Kidney (tissue), 14 donors: ENCODE measurements around the gene ROCK2. TPM values are rescaled to one million over a fixed set of nuclear protein-coding genes. Genes with fewer than 3 reads are reported as not detected.

Experiments
- DNase-seq, 5 donors: peaks; one replicate each; pipeline ENCODE4 v3.0.0-alpha.2; 2013 to 2020
- FAIRE-seq: peaks from 2 replicates; lab custom pipeline; 2012; peaks lifted over from hg19 to GRCh38; lab: Jason Lieb, UNC
- H3K27ac ChIP-seq, 2 donors: one replicate each; pipeline ENCODE4 v1.7.0; 2013; ENCODE audit warnings: low read depth in 2 of 2, low read length in 2 of 2, inconsistent platforms in 1 of 2
- H3K27me3 ChIP-seq: one replicate; pipeline ENCODE4 v1.7.1; 2013; ENCODE audit warnings: low read length, inconsistent platforms; ENCODE audit not compliant: control insufficient read depth, insufficient read depth
- H3K36me3 ChIP-seq, 3 donors: one replicate each; pipeline versions ENCODE4 v1.7.0 to v1.7.1; 2013; ENCODE audit warnings: low read length in 3 of 3, control low read depth in 1 of 3, inconsistent platforms in 1 of 3; ENCODE audit not compliant: insufficient read depth in 3 of 3, control insufficient read depth in 2 of 3
- H3K4me1 ChIP-seq, 3 donors: one replicate each; pipeline versions ENCODE4 v1.7.0 to v1.7.1; 2013; ENCODE audit warnings: low read length in 3 of 3, inconsistent platforms in 1 of 3, low read depth in 1 of 3; ENCODE audit not compliant: control insufficient read depth in 2 of 3, insufficient read depth in 2 of 3
- H3K4me3 ChIP-seq, 3 donors: one replicate each; pipeline versions ENCODE4 v1.7.0 to v1.8.1; 2013; ENCODE audit warnings: low read length in 3 of 3, control low read depth in 1 of 3, inconsistent platforms in 1 of 3
- H3K9ac ChIP-seq, 3 donors: one replicate each; pipeline versions ENCODE4 v1.7.0 to v1.7.1; 2013; ENCODE audit warnings: low read length in 3 of 3, control low read depth in 1 of 3, inconsistent platforms in 1 of 3
- H3K9me3 ChIP-seq, 3 donors: one replicate each; pipeline versions ENCODE4 v1.7.0 to v1.7.1; 2013; ENCODE audit warnings: low read length in 3 of 3, control low read depth in 1 of 3, inconsistent platforms in 1 of 3; ENCODE audit not compliant: control insufficient read depth in 2 of 3, insufficient read depth in 1 of 3
- CTCF ChIP-seq: IDR thresholded peaks from 3 replicates; pipeline ENCODE4 v1.5.1; 2012; ENCODE audit warnings: mild to moderate bottlenecking, moderate library complexity, borderline replicate concordance; ENCODE audit not compliant: insufficient read depth; ENCODE audit errors: extremely low read depth
- intact Hi-C: fragments of 100-400 bp; cut with DNase I; formaldehyde crosslinking; loops from one replicate; pipeline ENCODE4 v1.11.1; 2022
- polyA plus RNA-seq: library from polyadenylated mRNA; stranded (reverse); fragments of 350-450 nt; fragmentation: Illumina TruSeq; extraction: RNeasy Lipid Tissue Mini Kit (QIAGEN cat#74804); gene quantifications from one replicate; pipeline ENCODE4 v1.2.3, GENCODE V29; 2014; ENCODE audit warnings: low read depth, low replicate concordance; ENCODE audit not compliant: insufficient read depth
- total RNA-seq: library from RNA; stranded (reverse); fragmentation: NEBNext Ultra II Directional; extraction: Animal tissue kit (Norgen Biotek cat#: 25700); gene quantifications from one replicate; pipeline ENCODE4 v1.2.1, GENCODE V29; 2021
- donor health status: control.
- donor health status: control.
- donor health status: control.
- donor health status: control.
- donor health status: control.
- donor health status: DM: yes; HTN: yes; CAD: no.
- donor health status: Normal renal cell carcinoma (clear cell type).

Gene ROCK2
- total and polyA plus RNA-seq, 2 donors from 2014 or later = 6.7 to 58.3 TPM

- H3K36me3 ChIP-seq = no peaks in the 10 kb centered on the region
- FAIRE-seq (no peak), DNase-seq (no peak)
- intact Hi-C loops = no loop called here
- TF ChIP-seq CTCF = no peak
- H3K27ac ChIP-seq = no peak overlapping the region
- H3K4me1 ChIP-seq = peaks cover 0 to 5% (median 0%) of the 10 kb centered on the region in 3 donors
- H3K9me3 ChIP-seq = no peaks in the 10 kb centered on the region
- H3K4me3 ChIP-seq = no peak overlapping the region
- H3K27me3 ChIP-seq = no peaks in the 10 kb centered on the region
- H3K9ac ChIP-seq = no peak overlapping the region
These were observed 48.0 kb downstream of the ROCK2 start for GRCh38 chr2:11296401-11296800.

GRCh38 chr2:11292464-11293255 is 51.8 kb downstream of the ROCK2 start:
- peak; percentile 30 for FAIRE-seq
- no peak for TF ChIP-seq CTCF
- DNase-seq = no peak
- intact Hi-C loops = no loop called here
- Histone ChIP-seq H3K27ac (no peak overlapping the region), H3K4me1 (peaks cover 0 to 5% (median 0%) of the 10 kb centered on the region in 3 donors), H3K27me3 (no peaks in the 10 kb centered on the region), H3K9me3 (no peaks in the 10 kb centered on the region), H3K4me3 (no peak overlapping the region), H3K36me3 (no peaks in the 10 kb centered on the region), H3K9ac (no peak overlapping the region)

GRCh38 chr2:11290713-11291112 is 53.7 kb downstream of the ROCK2 start:
- Histone ChIP-seq H3K27me3 (no peaks in the 10 kb centered on the region), H3K4me3 (no peak overlapping the region), H3K27ac (no peak overlapping the region), H3K9ac (no peak overlapping the region), H3K4me1 (peaks cover 0 to 5% (median 0%) of the 10 kb centered on the region in 3 donors), H3K36me3 (peaks cover 0 to 2% (median 0%) of the 10 kb centered on the region in 3 donors), H3K9me3 (no peaks in the 10 kb centered on the region)
- DNase-seq (no peak), FAIRE-seq (no peak)
- no peak for TF ChIP-seq CTCF
- intact Hi-C loops = no loop called here
